Activated CD8-positive, alpha-beta memory T cell treated with anti-CD3 and anti-CD28 coated beads, Interleukin-2, amount 50 U/mL, for 24 hours (primary cell): ENCODE results near the gene SRRM4.

Source experiments
- DNase-seq: peaks from one replicate; pipeline ENCODE4 v3.0.0-alpha.2; 2020; ENCODE audit errors: extremely low read depth

SRRM4 gene

GRCh38 chr12:119118625-119119024 is 137.3 kb downstream of the SRRM4 start:
- no peak for DNase-seq

GRCh38 chr12:119122047-119122446 is 140.7 kb downstream of the SRRM4 start:
- DNase-seq = no peak

GRCh38 chr12:119122751-119123150 is 141.4 kb downstream of the SRRM4 start:
- DNase-seq = no peak

- DNase-seq = no peak
Observed at GRCh38 chr12:119128527-119128926, 147.2 kb downstream of the SRRM4 start.

GRCh38 chr12:119129827-119130434 is 148.6 kb downstream of the SRRM4 start:
- no peak for DNase-seq

- DNase-seq = no peak
Observed at GRCh38 chr12:119130523-119130922, 149.2 kb downstream of the SRRM4 start.

GRCh38 chr12:119134284-119135072 is 153.1 kb downstream of the SRRM4 start:
- DNase-seq = no peak

- no peak for DNase-seq
Observed at GRCh38 chr12:119136811-119137410, 155.6 kb downstream of the SRRM4 start.

GRCh38 chr12:119139448-119139847 is 158.1 kb downstream of the SRRM4 start:
- DNase-seq = no peak

- DNase-seq = no peak
Observed at GRCh38 chr12:119145367-119145766, 164.0 kb downstream of the SRRM4 start.

- no peak for DNase-seq
Observed at GRCh38 chr12:119147847-119148448, 166.6 kb downstream of the SRRM4 start.

- DNase-seq = no peak
Observed at GRCh38 chr12:119149270-119149669, 167.9 kb downstream of the SRRM4 start.

- no peak for DNase-seq
Observed at GRCh38 chr12:119151445-119152026, 170.2 kb downstream of the SRRM4 start.

GRCh38 chr12:119153477-119154434 is 172.4 kb downstream of the SRRM4 start:
- no peak for DNase-seq

GRCh38 chr12:119154435-119154818 is 173.1 kb downstream of the SRRM4 start:
- DNase-seq = no peak

GRCh38 chr12:119156401-119157044 is 175.2 kb downstream of the SRRM4 start:
- DNase-seq = no peak

GRCh38 chr12:119157528-119157927 is 176.2 kb downstream of the SRRM4 start:
- DNase-seq = no peak

GRCh38 chr12:119157978-119158377 is 176.6 kb downstream of the SRRM4 start:
- no peak for DNase-seq

- DNase-seq = no peak
Observed at GRCh38 chr12:119158402-119158801, 177.1 kb downstream of the SRRM4 start.

GRCh38 chr12:119159844-119160243 is 178.5 kb downstream of the SRRM4 start:
- no peak for DNase-seq

- no peak for DNase-seq
Observed at GRCh38 chr12:119167902-119168301, 186.6 kb downstream of the SRRM4 start.
